HCT116 (cell line): ENCODE measurements around the gene GPS2. TPM values are rescaled to one million over a fixed set of nuclear protein-coding genes. Genes with fewer than 3 reads are reported as not detected.

ENCODE experiments used
- ATAC-seq: fragments of 200-7000 bp; cut with Tn5 transposase; 2 replicates; pipeline ENCODE4 v1.9.1; 2020; ENCODE audit warnings: mild to moderate bottlenecking, moderate library complexity
- BruUV-seq: library from RNA; stranded (reverse); fragments of 400-500 nt; replicated peaks from 2 replicates; lab custom pipeline; 2021; lab: Mats Ljungman, UMichigan
- CTCF ChIA-PET: fragments of 300-600 bp; sonication (Branson Sonifier 250); formaldehyde crosslinking; loops from one replicate; lab custom pipeline; 2021; ENCODE audit warnings: antibody characterized with exemption; lab: Charles Lee
- POLR2A ChIA-PET: fragments of 300-600, 350-600 bp; sonication (Branson Sonifier 250); formaldehyde crosslinking; loops from one replicate; lab custom pipeline; 2021; ENCODE audit warnings: antibody characterized with exemption; lab: Charles Lee
- RAD21 ChIA-PET, 2 experiments: fragments of 300-600 bp; sonication (Branson Sonifier 250); formaldehyde crosslinking; loops; one replicate each; lab custom pipeline; 2023; ENCODE audit warnings: low total read pairs in 2 of 2; ENCODE audit not compliant: uncharacterized antibody in 2 of 2, unreplicated experiment in 2 of 2, low non-redundant PET in 1 of 2; lab: Charles Lee
- DNase-seq: peaks from one replicate; pipeline ENCODE4 v3.0.0-alpha.2; 2010; ENCODE audit warnings: low read depth, low spot score
- H2AFZ ChIP-seq: fragments of 200-600 bp; shearing (Covaris generic), sonication (generic); 2 replicates; pipeline ENCODE4 v1.6.1; 2017; ENCODE audit warnings: low read depth, mixed run types, mixed read lengths, antibody characterized with exemption, low read length; ENCODE audit not compliant: poor library complexity, severe bottlenecking
- H3K27ac ChIP-seq: 2 replicates; pipeline ENCODE4 v1.5.1; 2012; ENCODE audit warnings: low read depth, low read length
- H3K27me3 ChIP-seq: fragments of 200-600 bp; sonication (generic); 2 replicates; pipeline ENCODE4 v1.6.1; 2016; ENCODE audit warnings: mixed run types, low read length, mixed read lengths; ENCODE audit not compliant: insufficient read depth
- H3K36me3 ChIP-seq, 2 experiments: fragments of 200-500 bp in 1 of 2; fragments of 200-600 bp in 1 of 2; sonication (Bioruptor generic) in 1 of 2; sonication (generic) in 1 of 2; 2 replicates each; pipeline versions ENCODE4 v1.5.1 to v1.6.1; 2014 to 2016; ENCODE audit warnings: low read length in 2 of 2, inconsistent platforms in 1 of 2, mixed read lengths in 1 of 2, mixed run types in 1 of 2; ENCODE audit not compliant: insufficient read depth in 2 of 2, control insufficient read depth in 1 of 2
- H3K4me1 ChIP-seq, 2 experiments: fragments of 200-600 bp in 1 of 2; sonication (generic) in 1 of 2; 2 replicates each; pipeline versions ENCODE4 v1.5.1 to v1.6.1; 2012 to 2017; ENCODE audit warnings: low read length in 2 of 2, inconsistent platforms in 1 of 2, mild to moderate bottlenecking in 1 of 2, mixed read lengths in 1 of 2, mixed run types in 1 of 2, moderate library complexity in 1 of 2; ENCODE audit not compliant: insufficient read depth in 2 of 2, control insufficient read depth in 1 of 2
- H3K4me2 ChIP-seq: fragments of 200-600 bp; sonication (generic); 2 replicates; pipeline ENCODE4 v1.6.1; 2017; ENCODE audit warnings: mixed run types, low read length, mixed read lengths
- H3K4me3 ChIP-seq, 2 experiments: fragments of 200-600 bp in 1 of 2; sonication (generic) in 1 of 2; replicated peaks in 1 of 2; 2 replicates each; pipeline ENCODE4 v1.5.1; 2011 to 2016; ENCODE audit warnings: low read length in 2 of 2, control low read depth in 1 of 2, low read depth in 1 of 2, mild to moderate bottlenecking in 1 of 2, mixed read lengths in 1 of 2, mixed run types in 1 of 2
- H3K79me2 ChIP-seq: fragments of 200-600 bp; sonication (generic); 2 replicates; pipeline ENCODE4 v1.6.1; 2017; ENCODE audit warnings: mild to moderate bottlenecking, mixed run types, low read length, moderate library complexity, mixed read lengths; ENCODE audit not compliant: insufficient read depth
- H3K9ac ChIP-seq: fragments of 200-600 bp; sonication (generic); 2 replicates; pipeline ENCODE4 v1.6.1; 2016; ENCODE audit warnings: low read length, mixed read lengths
- H3K9me2 ChIP-seq: fragments of 200-600 bp; sonication (generic), shearing (Covaris generic); 2 replicates; pipeline ENCODE4 v1.6.1; 2017; ENCODE audit warnings: mixed run types, mild to moderate bottlenecking, moderate library complexity; ENCODE audit not compliant: insufficient read depth
- H3K9me3 ChIP-seq, 2 experiments: fragments of 200-500 bp in 1 of 2; fragments of 200-600 bp in 1 of 2; sonication (Bioruptor generic) in 1 of 2; sonication (generic) in 1 of 2; 2 replicates each; pipeline ENCODE4 v1.6.1; 2014 to 2017; ENCODE audit warnings: low read length in 2 of 2, mixed read lengths in 2 of 2, inconsistent platforms in 1 of 2, low read depth in 1 of 2, mild to moderate bottlenecking in 1 of 2, mixed run types in 1 of 2, moderate library complexity in 1 of 2; ENCODE audit not compliant: control insufficient read depth in 1 of 2, insufficient read depth in 1 of 2
- H4K20me1 ChIP-seq: fragments of 200-600 bp; sonication (generic), shearing (Covaris generic); 2 replicates; pipeline ENCODE4 v1.6.1; 2017; ENCODE audit warnings: mixed run types, mild to moderate bottlenecking, moderate library complexity; ENCODE audit not compliant: insufficient read depth
- ELF1 ChIP-seq: IDR thresholded peaks from 2 replicates; pipeline ENCODE4 v1.6.1; 2012; ENCODE audit warnings: low read depth, borderline replicate concordance
- POLR2AphosphoS5 ChIP-seq: IDR thresholded peaks from 2 replicates; pipeline ENCODE4 v1.6.1; 2011; ENCODE audit warnings: mild to moderate bottlenecking, low read depth, low read length, moderate library complexity
- intact Hi-C: fragments of 100-400 bp; cut with micrococcal nuclease; formaldehyde crosslinking; loops from 2 replicates; pipeline ENCODE4 v1.10.0; 2022
- total RNA-seq: library from RNA; stranded (reverse); gene quantifications from one replicate; pipeline ENCODE4 v1.2.1, GENCODE V29; 2021; ENCODE audit not compliant: unreplicated experiment
- TF ChIP-seq, protein P1 (sequence below), 3 experiments: fragments of 200-600 bp in 1 of 3; sonication (generic) in 1 of 3; IDR thresholded peaks in 2 of 3; conservative IDR thresholded peaks in 1 of 3; 2 replicates each; pipeline ENCODE4 v1.5.1; 2012 to 2017; ENCODE audit warnings: low read depth in 2 of 3, low read length in 2 of 3, antibody characterized with exemption in 1 of 3, borderline replicate concordance in 1 of 3, control low read depth in 1 of 3, mild to moderate bottlenecking in 1 of 3, mixed read lengths in 1 of 3, mixed run types in 1 of 3, moderate library complexity in 1 of 3; ENCODE audit not compliant: insufficient read depth in 1 of 3

Gene GPS2
- total RNA-seq, 1 experiment from 2014 or later = 61.3 TPM

DNA sequence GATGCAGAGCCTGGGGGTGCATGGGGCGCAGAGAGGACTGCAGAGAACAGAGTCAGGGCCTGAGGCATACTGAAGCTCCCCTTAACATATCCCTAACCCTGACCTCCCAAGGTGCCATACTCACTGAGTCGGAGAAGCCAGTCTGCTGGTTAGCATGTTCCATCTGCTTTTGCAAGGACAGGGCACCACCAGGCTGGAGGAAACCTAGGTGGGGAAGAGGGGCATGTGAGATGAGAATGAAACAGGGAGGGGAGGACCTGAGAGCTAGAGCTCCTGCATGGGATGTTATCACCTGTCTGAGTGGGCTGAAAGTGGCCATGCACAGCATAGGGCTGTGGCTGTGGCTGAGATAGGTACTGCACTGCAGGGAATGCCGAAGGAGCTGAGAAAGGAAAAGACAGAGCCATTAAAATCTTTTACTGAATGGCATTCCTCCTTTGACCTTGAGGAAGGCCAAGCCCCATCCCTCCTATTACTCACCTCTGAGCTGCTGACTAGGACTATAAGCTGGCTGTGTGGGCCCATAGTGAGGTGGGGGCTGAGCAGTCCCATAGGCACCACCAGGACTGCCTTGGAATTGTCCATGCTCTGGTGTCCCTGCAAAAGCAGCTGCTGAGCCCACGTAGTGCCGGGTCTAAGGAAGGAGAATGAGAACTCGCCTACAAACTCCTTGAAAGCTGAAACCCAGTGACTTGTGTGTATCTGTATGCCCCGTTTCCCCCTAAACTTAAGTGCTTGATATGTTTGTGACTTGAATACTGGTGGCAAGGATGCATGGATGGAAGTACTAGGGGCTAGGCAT, 1.9 kb downstream of the GPS2 start:
- Histone ChIP-seq H3K4me2 (peak overlapping the region; percentile 96), H3K27ac (peak overlapping the region; percentile 93), H4K20me1 (peaks cover 36% of the 10 kb centered on the region), H3K9ac (peak overlapping the region; percentile 90), H3K27me3 (no peaks in the 10 kb centered on the region), H2AFZ (no peak overlapping the region), H3K79me2 (peaks cover 65% of the 10 kb centered on the region), H3K36me3 (peaks cover 35 to 56% of the 10 kb centered on the region in 2 experiments), H3K4me1 (peaks cover 32 to 63% of the 10 kb centered on the region in 2 experiments), H3K9me2 (no peaks in the 10 kb centered on the region), H3K9me3 (no peaks in the 10 kb centered on the region), H3K4me3 (peak overlapping the region; percentile 81 to 96)
- POLR2A ChIA-PET = interaction anchor here (1.0 to 2.3 kb wide), 7 partner anchors 17 to 91 kb away, joined by 3 to 11 read pairs (median 4); partner anchors contain the start of genes ACAP1, GABARAP, NEURL4 and PHF23
- peak; percentile 55 for ATAC-seq
- CTCF ChIA-PET = interaction anchor here (0.7 to 2.2 kb wide), 6 partner anchors 16 to 261 kb away, joined by 3 to 7 read pairs (median 3); partner anchors contain the start of gene SLC2A4
- no TSS peak for BruUV-seq
- TF ChIP-seq, protein P1, sequence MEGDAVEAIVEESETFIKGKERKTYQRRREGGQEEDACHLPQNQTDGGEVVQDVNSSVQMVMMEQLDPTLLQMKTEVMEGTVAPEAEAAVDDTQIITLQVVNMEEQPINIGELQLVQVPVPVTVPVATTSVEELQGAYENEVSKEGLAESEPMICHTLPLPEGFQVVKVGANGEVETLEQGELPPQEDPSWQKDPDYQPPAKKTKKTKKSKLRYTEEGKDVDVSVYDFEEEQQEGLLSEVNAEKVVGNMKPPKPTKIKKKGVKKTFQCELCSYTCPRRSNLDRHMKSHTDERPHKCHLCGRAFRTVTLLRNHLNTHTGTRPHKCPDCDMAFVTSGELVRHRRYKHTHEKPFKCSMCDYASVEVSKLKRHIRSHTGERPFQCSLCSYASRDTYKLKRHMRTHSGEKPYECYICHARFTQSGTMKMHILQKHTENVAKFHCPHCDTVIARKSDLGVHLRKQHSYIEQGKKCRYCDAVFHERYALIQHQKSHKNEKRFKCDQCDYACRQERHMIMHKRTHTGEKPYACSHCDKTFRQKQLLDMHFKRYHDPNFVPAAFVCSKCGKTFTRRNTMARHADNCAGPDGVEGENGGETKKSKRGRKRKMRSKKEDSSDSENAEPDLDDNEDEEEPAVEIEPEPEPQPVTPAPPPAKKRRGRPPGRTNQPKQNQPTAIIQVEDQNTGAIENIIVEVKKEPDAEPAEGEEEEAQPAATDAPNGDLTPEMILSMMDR (IDR thresholded peaks at IDR 0.05 in 2 of 3, conservative IDR thresholded peaks at IDR 0.05 in 1 of 3; ENCODE audit: borderline replicate concordance in 1 of 3, insufficient read depth in 1 of 3, low read depth in 2 of 3, low read length in 2 of 3) = peak in 2 of 3 experiments; percentile 49 to 58; a peak in 4 of 6 replicates
- TF ChIP-seq ELF1 (no peak), POLR2AphosphoS5 (peak; percentile 30; the same call in 1 of the 2 replicates)
- intact Hi-C loops = no loop called here
- RAD21 ChIA-PET = no interaction called here
- DNase-seq = no peak
